PC-9 (cell line): Measurements from ENCODE around the gene OR52E1. TPM values are rescaled to one million over a fixed set of nuclear protein-coding genes. Genes with fewer than 3 reads are reported as not detected.

Experiments used
- BruUV-seq: library from RNA; stranded (reverse); fragments of 400-500 nt; replicated peaks from 2 replicates; lab custom pipeline; 2021; lab: Mats Ljungman, UMichigan
- CTCF ChIA-PET: fragments of 300-600 bp; sonication (Branson Sonifier 250); formaldehyde crosslinking; loops from one replicate; lab custom pipeline; 2022; ENCODE audit warnings: antibody characterized with exemption; lab: Charles Lee
- POLR2A ChIA-PET: fragments of 300-600 bp; sonication (Branson Sonifier 250); formaldehyde crosslinking; loops from one replicate; lab custom pipeline; 2022; ENCODE audit warnings: antibody characterized with exemption; ENCODE audit not compliant: unreplicated experiment; lab: Charles Lee
- DNase-seq, 2 experiments: peaks; one replicate each; pipeline versions ENCODE4 v3.0.0 to v3.0.0-alpha.2; 2015 to 2022; ENCODE audit warnings: mixed read lengths in 1 of 2
- H2AFZ ChIP-seq: fragments of 200-600 bp; sonication (generic); 2 replicates; pipeline ENCODE4 v1.8.1; 2017; ENCODE audit warnings: antibody characterized with exemption
- H3F3A ChIP-seq: fragments of 200-600 bp; sonication (generic); 2 replicates; pipeline ENCODE4 v1.8.1; 2017; ENCODE audit warnings: antibody characterized with exemption, mild to moderate bottlenecking, low read depth; ENCODE audit not compliant: insufficient read depth
- H3K27ac ChIP-seq: fragments of 200-600 bp; sonication (generic); 2 replicates; pipeline ENCODE4 v1.6.1; 2016; ENCODE audit warnings: mixed run types
- H3K27me3 ChIP-seq: fragments of 200-600 bp; sonication (generic); 2 replicates; pipeline ENCODE4 v1.6.1; 2016; ENCODE audit warnings: low read depth, mixed run types; ENCODE audit not compliant: insufficient read depth
- H3K36me3 ChIP-seq: fragments of 200-600 bp; sonication (generic); 2 replicates; pipeline ENCODE4 v1.6.1; 2016; ENCODE audit warnings: low read depth, mixed run types
- H3K4me1 ChIP-seq: fragments of 200-600 bp; sonication (generic); replicated peaks from 2 replicates; pipeline ENCODE4 v1.6.1; 2016; ENCODE audit warnings: mixed run types; ENCODE audit not compliant: insufficient read depth
- H3K4me2 ChIP-seq: fragments of 200-600 bp; sonication (generic); 2 replicates; pipeline ENCODE4 v1.6.1; 2017; ENCODE audit warnings: mixed run types
- H3K4me3 ChIP-seq: fragments of 200-600 bp; sonication (generic); 2 replicates; pipeline ENCODE4 v1.6.1; 2016; ENCODE audit warnings: mixed run types
- H3K79me2 ChIP-seq: fragments of 200-600 bp; sonication (generic); 2 replicates; pipeline ENCODE4 v1.6.1; 2017; ENCODE audit warnings: low read depth, mixed run types
- H3K9me2 ChIP-seq: fragments of 200-600 bp; sonication (generic); 2 replicates; pipeline ENCODE4 v1.8.1; 2017; ENCODE audit warnings: mild to moderate bottlenecking; ENCODE audit not compliant: insufficient read depth
- H3K9me3 ChIP-seq: fragments of 200-600 bp; sonication (generic); 2 replicates; pipeline ENCODE4 v1.8.1; 2016; ENCODE audit warnings: low read depth; ENCODE audit not compliant: insufficient read depth
- H4K20me1 ChIP-seq: fragments of 200-600 bp; sonication (generic); 2 replicates; pipeline ENCODE4 v1.8.1; 2017; ENCODE audit not compliant: insufficient read depth
- CTCF ChIP-seq: fragments of 200-600 bp; sonication (generic); conservative IDR thresholded peaks from 2 replicates; pipeline ENCODE4 v1.6.1; 2017; ENCODE audit warnings: mixed run types, antibody characterized with exemption, mild to moderate bottlenecking, moderate library complexity
- EZH2 ChIP-seq: fragments of 200-600 bp; sonication (generic); IDR thresholded peaks from 2 replicates; pipeline ENCODE4 v1.8.0; 2017; ENCODE audit warnings: antibody characterized with exemption, low read depth
- intact Hi-C: fragments of 100-400 bp; cut with micrococcal nuclease; formaldehyde crosslinking; loops from one replicate; pipeline ENCODE4 v1.10.0; 2022; ENCODE audit not compliant: unreplicated experiment
- total RNA-seq: library from RNA; stranded (reverse); gene quantifications from 2 replicates; pipeline ENCODE4 v1.2.3, GENCODE V29; 2021

The OR52E1 gene
- total RNA-seq, 1 experiment from 2014 or later, result not detected

GRCh38 chr11:5059391-5059790, 10.0 kb upstream of the OR52E1 start, which contains the start of gene OR52E2:
OR52E2 (minus strand) TSS chr11:5059627; CDS start chr11:5059627, 0 bp downstream.
- no peak for DNase-seq
- Histone ChIP-seq H3K4me1 (no peaks in the 10 kb centered on the region), H3K27ac (no peak within 1 kb of the TSS), H3K4me3 (no peak within 1 kb of the TSS), H3F3A (no peaks in the 10 kb centered on the region), H3K4me2 (no peak within 1 kb of the TSS), H3K79me2 (no peaks in the 10 kb centered on the region), H3K27me3 (no peaks in the 10 kb centered on the region), H2AFZ (no peak within 1 kb of the TSS), H3K36me3 (no peaks in the 10 kb centered on the region), H4K20me1 (no peaks in the 10 kb centered on the region), H3K9me2 (no peaks in the 10 kb centered on the region), H3K9me3 (no peaks in the 10 kb centered on the region)
- ChIA-PET CTCF (no interaction called here), POLR2A (no interaction called here)
- TF ChIP-seq CTCF, result no peak
- TF ChIP-seq EZH2, result no peak
- intact Hi-C loops, result no loop called here
- no TSS peak for BruUV-seq

GRCh38 chr11:5065027-5065426, 4.3 kb upstream of the OR52E1 start:
- Histone ChIP-seq H4K20me1 (no peaks in the 10 kb centered on the region), H3K27ac (no peak overlapping the region), H3K9me2 (no peaks in the 10 kb centered on the region), H3K79me2 (no peaks in the 10 kb centered on the region), H3K4me3 (no peak overlapping the region), H3F3A (no peaks in the 10 kb centered on the region), H3K4me1 (no peaks in the 10 kb centered on the region), H3K9me3 (no peaks in the 10 kb centered on the region), H2AFZ (no peak overlapping the region), H3K4me2 (no peak overlapping the region), H3K27me3 (no peaks in the 10 kb centered on the region), H3K36me3 (no peaks in the 10 kb centered on the region)
- POLR2A ChIA-PET, result no interaction called here
- BruUV-seq, result no TSS peak
- TF ChIP-seq CTCF, result no peak
- no peak for TF ChIP-seq EZH2
- intact Hi-C loops, result no loop called here
- CTCF ChIA-PET, result no interaction called here
- DNase-seq, result no peak

GRCh38 chr11:5071799-5072198, 2.4 kb downstream of the OR52E1 start:
- H3K4me3 ChIP-seq, result no peak overlapping the region
- no peaks in the 10 kb centered on the region for H3K9me3 ChIP-seq
- H3K4me2 ChIP-seq, result no peak overlapping the region
- H3K79me2 ChIP-seq, result no peaks in the 10 kb centered on the region
- no TSS peak for BruUV-seq
- H3K27ac ChIP-seq, result no peak overlapping the region
- H3K4me1 ChIP-seq, result no peaks in the 10 kb centered on the region
- DNase-seq, result no peak
- no peaks in the 10 kb centered on the region for H3K9me2 ChIP-seq
- H4K20me1 ChIP-seq, result no peaks in the 10 kb centered on the region
- no peak overlapping the region for H2AFZ ChIP-seq
- no peaks in the 10 kb centered on the region for H3F3A ChIP-seq
- H3K27me3 ChIP-seq, result no peaks in the 10 kb centered on the region
- TF ChIP-seq CTCF (no peak), EZH2 (no peak)
- ChIA-PET CTCF (no interaction called here), POLR2A (no interaction called here)
- H3K36me3 ChIP-seq, result no peaks in the 10 kb centered on the region
- intact Hi-C loops, result no loop called here
